Neural progenitor cell (in vitro differentiated cells): ENCODE results near the gene OLFM1. TPM values are rescaled to one million over a fixed set of nuclear protein-coding genes. Genes with fewer than 3 reads are reported as not detected.

Experiments
- DNase-seq: peaks from one replicate; pipeline ENCODE4 v3.0.0-alpha.2; 2016; ENCODE audit warnings: low spot score
- H2AFZ ChIP-seq: fragments of 200-600 bp; sonication (generic); replicated peaks from 2 replicates; pipeline ENCODE4 v1.6.1; 2016; ENCODE audit warnings: antibody characterized with exemption
- H3F3A ChIP-seq: fragments of 200-600 bp; sonication (generic); 2 replicates; pipeline ENCODE4 v1.6.1; 2016; ENCODE audit warnings: antibody characterized with exemption, low read depth
- H3K27ac ChIP-seq: fragments of 200-600 bp; sonication (generic); 2 replicates; pipeline ENCODE4 v1.5.1; 2016; ENCODE audit warnings: mild to moderate bottlenecking
- H3K27me3 ChIP-seq: fragments of 200-600 bp; sonication (generic); 2 replicates; pipeline ENCODE4 v1.6.1; 2016; ENCODE audit warnings: mild to moderate bottlenecking, moderate library complexity
- H3K36me3 ChIP-seq: fragments of 200-600 bp; sonication (generic); 2 replicates; pipeline ENCODE4 v1.5.1; 2016
- H3K4me1 ChIP-seq: fragments of 200-600 bp; sonication (generic); 2 replicates; pipeline ENCODE4 v1.6.1; 2016; ENCODE audit warnings: mixed run types
- H3K4me2 ChIP-seq: fragments of 200-600 bp; sonication (generic); 2 replicates; pipeline ENCODE4 v1.6.1; 2016
- H3K4me3 ChIP-seq: fragments of 200-600 bp; sonication (generic); 2 replicates; pipeline ENCODE4 v1.5.1; 2016
- H3K79me2 ChIP-seq: fragments of 200-600 bp; sonication (generic); 2 replicates; pipeline ENCODE4 v1.6.1; 2016; ENCODE audit warnings: low read depth
- H3K9ac ChIP-seq: fragments of 200-600 bp; sonication (generic); 2 replicates; pipeline ENCODE4 v1.6.1; 2016
- H3K9me3 ChIP-seq: fragments of 200-600 bp; sonication (generic); 2 replicates; pipeline ENCODE4 v1.5.1; 2016; ENCODE audit warnings: low read depth
- H4K20me1 ChIP-seq: fragments of 200-600 bp; sonication (generic); 2 replicates; pipeline ENCODE4 v1.6.1; 2016; ENCODE audit warnings: low read depth
- H3K27ac Mint-ChIP-seq: 3 replicates; pipeline ENCODE4 v1.8.0; 2021; ENCODE audit warnings: mixed read lengths
- H3K27me3 Mint-ChIP-seq: 2 replicates; pipeline ENCODE4 v1.8.0; 2022; ENCODE audit warnings: low read depth, mild to moderate bottlenecking, inconsistent platforms, moderate library complexity, mixed read lengths; ENCODE audit not compliant: insufficient read depth
- H3K36me3 Mint-ChIP-seq: 3 replicates; pipeline ENCODE4 v1.8.0; 2021; ENCODE audit warnings: mixed read lengths
- H3K4me1 Mint-ChIP-seq: 3 replicates; pipeline ENCODE4 v1.8.0; 2021; ENCODE audit warnings: mixed read lengths
- H3K4me3 Mint-ChIP-seq: 3 replicates; pipeline ENCODE4 v1.8.0; 2021; ENCODE audit warnings: mild to moderate bottlenecking, moderate library complexity, mixed read lengths
- H3K9me3 Mint-ChIP-seq: 3 replicates; pipeline ENCODE4 v1.8.0; 2020; ENCODE audit warnings: mixed read lengths
- CTCF ChIP-seq: fragments of 200-600 bp; sonication (generic); IDR thresholded peaks from 2 replicates; pipeline ENCODE4 v1.5.1; 2017; ENCODE audit warnings: antibody characterized with exemption, mild to moderate bottlenecking
- EZH2 ChIP-seq: fragments of 200-600 bp; sonication (generic); IDR thresholded peaks from 2 replicates; pipeline ENCODE4 v1.6.1; 2017; ENCODE audit warnings: antibody characterized with exemption, mild to moderate bottlenecking, moderate library complexity
- EZH2phosphoT487 ChIP-seq: fragments of 200-600 bp; sonication (generic); IDR thresholded peaks from 2 replicates; pipeline ENCODE4 v1.6.1; 2017; ENCODE audit warnings: antibody characterized with exemption
- total RNA-seq: library from RNA; depleted of rRNA; stranded (reverse); fragments of >200 nt; gene quantifications from 2 replicates; pipeline ENCODE4 v1.2.3, GENCODE V29; 2015; ENCODE audit warnings: low replicate concordance

Gene OLFM1
- total RNA-seq, 1 donor from 2014 or later = 4.0 TPM

GRCh38 chr9:135167356-135167755, 79.9 kb downstream of the OLFM1 start:
- Histone ChIP-seq H3K4me1 (peaks cover 10% of the 10 kb centered on the region), H3F3A (peaks cover 5% of the 10 kb centered on the region), H3K9me3 (no peaks in the 10 kb centered on the region), H3K27ac (no peak overlapping the region), H3K27me3 (no peaks in the 10 kb centered on the region), H3K4me3 (no peak overlapping the region), H4K20me1 (no peaks in the 10 kb centered on the region), H2AFZ (no peak overlapping the region), H3K36me3 (no peaks in the 10 kb centered on the region), H3K79me2 (no peaks in the 10 kb centered on the region), H3K9ac (no peak overlapping the region), H3K4me2 (no peak overlapping the region)
- H3K27ac Mint-ChIP-seq = no peak overlapping the region
- no peaks in the 10 kb centered on the region for H3K9me3 Mint-ChIP-seq
- peaks cover 14% of the 10 kb centered on the region for H3K27me3 Mint-ChIP-seq
- no peaks in the 10 kb centered on the region for H3K36me3 Mint-ChIP-seq
- DNase-seq = no peak
- H3K4me3 Mint-ChIP-seq = no peak overlapping the region
- H3K4me1 Mint-ChIP-seq = peaks cover 16% of the 10 kb centered on the region
- TF ChIP-seq EZH2 = no peak
- TF ChIP-seq EZH2phosphoT487 = no peak
- no peak for TF ChIP-seq CTCF

DNA sequence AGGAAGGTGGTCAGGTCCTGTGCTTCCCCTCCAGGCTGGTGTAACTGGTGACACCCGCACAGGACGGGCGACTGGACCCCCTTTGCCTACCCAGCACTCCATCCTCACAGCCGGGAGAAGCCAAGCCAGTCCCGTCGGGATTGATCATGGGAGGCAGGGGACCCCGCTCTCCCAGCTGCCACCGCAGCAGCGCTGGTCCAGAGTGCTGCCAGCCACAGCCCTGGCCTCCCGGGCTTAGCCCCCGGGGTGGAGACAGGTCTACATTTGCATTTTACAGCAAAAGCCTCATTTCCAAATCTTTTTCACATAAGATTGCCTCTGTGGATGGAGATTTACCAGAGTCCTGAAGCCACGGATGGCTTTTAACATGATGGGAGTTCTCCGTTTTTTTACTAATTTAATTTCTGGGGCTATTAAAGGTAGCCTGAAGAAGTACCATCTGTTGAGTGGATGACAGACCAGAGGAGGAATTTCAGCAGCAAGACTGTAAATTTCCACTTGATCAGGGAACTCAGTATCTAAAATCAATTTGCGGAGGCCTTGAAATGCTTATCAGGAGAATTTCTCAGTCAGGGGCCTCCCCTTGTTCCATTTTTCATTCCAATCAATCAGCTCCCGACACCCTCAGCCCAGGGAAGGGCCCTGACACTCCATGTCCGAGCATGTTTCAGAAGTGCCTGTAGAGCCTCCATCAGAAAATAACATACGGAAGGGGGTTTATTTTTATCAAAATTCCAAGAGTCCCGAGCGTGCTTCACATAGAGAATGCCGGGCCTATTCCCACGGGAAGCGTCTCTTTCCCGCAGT, 80.6 kb downstream of the OLFM1 start:
- no peak overlapping the region for H2AFZ ChIP-seq
- Mint-ChIP-seq H3K4me1 (peaks cover 16% of the 10 kb centered on the region), H3K27me3 (peaks cover 16% of the 10 kb centered on the region), H3K36me3 (no peaks in the 10 kb centered on the region), H3K9me3 (no peaks in the 10 kb centered on the region), H3K4me3 (no peak overlapping the region), H3K27ac (no peak overlapping the region)
- H3K4me3 ChIP-seq = no peak overlapping the region
- H3K4me1 ChIP-seq = peaks cover 10% of the 10 kb centered on the region
- peaks cover 5% of the 10 kb centered on the region for H3F3A ChIP-seq
- TF ChIP-seq EZH2phosphoT487 (no peak), EZH2 (no peak), CTCF (no peak)
- no peaks in the 10 kb centered on the region for H3K27me3 ChIP-seq
- H3K27ac ChIP-seq = no peak overlapping the region
- H3K79me2 ChIP-seq = no peaks in the 10 kb centered on the region
- H3K9ac ChIP-seq = no peak overlapping the region
- no peak overlapping the region for H3K4me2 ChIP-seq
- no peaks in the 10 kb centered on the region for H3K9me3 ChIP-seq
- no peaks in the 10 kb centered on the region for H3K36me3 ChIP-seq
- no peaks in the 10 kb centered on the region for H4K20me1 ChIP-seq
- DNase-seq = no peak

DNA sequence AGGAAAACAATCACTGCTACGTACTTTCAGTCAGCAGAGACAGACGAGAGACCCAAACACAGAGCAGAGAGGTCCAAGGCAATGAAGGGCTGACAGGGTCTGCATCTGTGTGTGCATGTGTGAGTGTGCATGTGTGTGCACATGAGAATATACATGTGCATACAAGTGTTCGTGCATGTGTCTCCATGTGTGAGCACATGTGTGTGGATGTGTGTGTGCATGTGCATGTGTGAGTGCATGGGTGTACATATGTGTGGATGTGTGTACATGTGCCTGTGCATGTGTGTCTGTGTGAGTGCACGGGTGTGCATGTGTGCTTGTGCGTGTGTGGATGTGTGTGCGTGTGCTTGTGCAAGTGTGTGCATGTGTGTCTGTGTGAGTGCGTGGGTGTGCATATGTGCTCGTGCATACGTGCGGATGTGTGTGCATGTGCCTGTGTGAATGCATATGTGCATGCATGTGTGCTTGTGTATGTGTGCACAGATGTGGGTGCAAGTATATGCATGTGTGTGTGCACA, 82.3 kb downstream of the OLFM1 start:
- Histone ChIP-seq H3K27ac (no peak overlapping the region), H3K79me2 (no peaks in the 10 kb centered on the region), H2AFZ (no peak overlapping the region)

More for the DNA sequence above, 82.3 kb downstream of the OLFM1 start:
- Mint-ChIP-seq H3K4me3 (peak overlapping the region; percentile 67), H3K36me3 (no peaks in the 10 kb centered on the region), H3K4me1 (peaks cover 14% of the 10 kb centered on the region), H3K27ac (peak overlapping the region; percentile 87), H3K27me3 (peaks cover 18% of the 10 kb centered on the region), H3K9me3 (no peaks in the 10 kb centered on the region)
- peaks cover 9% of the 10 kb centered on the region for H3K4me1 ChIP-seq
- no peak overlapping the region for H3K4me2 ChIP-seq
- H3F3A ChIP-seq = peaks cover 5% of the 10 kb centered on the region
- H3K9ac ChIP-seq = no peak overlapping the region
- no peaks in the 10 kb centered on the region for H4K20me1 ChIP-seq
- no peak for DNase-seq
- H3K9me3 ChIP-seq = no peaks in the 10 kb centered on the region
- no peaks in the 10 kb centered on the region for H3K36me3 ChIP-seq
- H3K27me3 ChIP-seq = no peaks in the 10 kb centered on the region
- TF ChIP-seq EZH2phosphoT487 (no peak), CTCF (no peak), EZH2 (no peak)
- no peak overlapping the region for H3K4me3 ChIP-seq
